ENCODE results near the gene UGT1A1. TPM values are rescaled to one million over a fixed set of nuclear protein-coding genes. Genes with fewer than 3 reads are reported as not detected.

UGT1A1 gene
- total and polyA plus RNA-seq, 2 of the 13 experiments (the other 11 are each of a cell fraction or from before 2014, with no cell fraction given) = 0.69 to 0.75 TPM

DNA sequence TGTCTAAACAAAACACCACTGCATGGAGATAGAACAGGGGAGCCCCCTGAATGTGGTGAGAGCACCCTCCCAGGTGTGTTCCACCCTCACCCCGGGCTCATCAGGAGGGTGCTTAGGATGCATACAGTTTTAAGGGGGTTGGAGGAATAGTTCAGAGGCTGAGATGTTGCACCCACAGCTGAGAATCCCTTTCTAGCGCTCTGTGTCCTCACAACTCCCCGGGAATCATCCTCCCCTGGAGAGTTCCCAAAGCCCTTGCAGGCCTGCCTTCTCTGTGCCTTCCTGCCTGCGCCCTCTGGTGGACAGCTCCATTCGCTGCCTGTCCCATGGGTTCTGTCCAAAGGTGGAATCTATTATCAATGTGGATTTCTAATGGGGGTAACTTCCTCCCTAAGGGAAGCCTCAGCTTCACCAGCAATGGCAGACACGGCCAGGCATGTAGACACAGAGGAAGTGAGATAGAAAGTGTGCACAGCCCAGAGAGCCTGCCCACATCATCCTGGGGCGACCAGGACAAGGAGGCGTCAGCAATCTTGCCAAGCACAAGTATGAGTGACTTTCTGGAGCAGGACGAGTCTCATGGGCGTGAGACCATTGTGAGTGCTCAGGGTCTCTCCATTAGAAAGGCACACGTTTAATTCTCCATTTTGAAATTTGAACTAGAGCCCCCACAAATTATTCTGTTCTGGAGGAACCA lies 48.6 kb upstream of the UGT1A1 start (continued):
- TF ChIP-seq ZNF782 (CRISPR knock-in tag; IDR thresholded peaks at IDR 0.05; ENCODE audit: borderline replicate concordance) (no peak), HNF4A (CRISPR knock-in tag; IDR thresholded peaks at IDR 0.05) (peak; percentile 34; the same call in 1 of the 2 replicates), PITX1 (CRISPR knock-in tag; IDR thresholded peaks at IDR 0.05) (0 out of 2 replicates have a peak, but pooled peaks have one; percentile 16), ZNF263 (CRISPR knock-in tag; IDR thresholded peaks at IDR 0.05) (peak; percentile 77), HNF4G (IDR thresholded peaks at IDR 0.05; ENCODE audit: borderline replicate concordance, low read depth, low read length) (0 out of 2 replicates have a peak, but pooled peaks have one; percentile 41), HNF4G (CRISPR knock-in tag; IDR thresholded peaks at IDR 0.05; ENCODE audit: borderline replicate concordance, low read depth) (no peak), ZNF274 (CRISPR knock-in tag; IDR thresholded peaks at IDR 0.05) (peak; percentile 45; the same call in 1 of the 2 replicates), RXRA (CRISPR knock-in tag; IDR thresholded peaks at IDR 0.05) (peak; percentile 45; the same call in 1 of the 2 replicates)
- TF ChIP-seq, protein P1, sequence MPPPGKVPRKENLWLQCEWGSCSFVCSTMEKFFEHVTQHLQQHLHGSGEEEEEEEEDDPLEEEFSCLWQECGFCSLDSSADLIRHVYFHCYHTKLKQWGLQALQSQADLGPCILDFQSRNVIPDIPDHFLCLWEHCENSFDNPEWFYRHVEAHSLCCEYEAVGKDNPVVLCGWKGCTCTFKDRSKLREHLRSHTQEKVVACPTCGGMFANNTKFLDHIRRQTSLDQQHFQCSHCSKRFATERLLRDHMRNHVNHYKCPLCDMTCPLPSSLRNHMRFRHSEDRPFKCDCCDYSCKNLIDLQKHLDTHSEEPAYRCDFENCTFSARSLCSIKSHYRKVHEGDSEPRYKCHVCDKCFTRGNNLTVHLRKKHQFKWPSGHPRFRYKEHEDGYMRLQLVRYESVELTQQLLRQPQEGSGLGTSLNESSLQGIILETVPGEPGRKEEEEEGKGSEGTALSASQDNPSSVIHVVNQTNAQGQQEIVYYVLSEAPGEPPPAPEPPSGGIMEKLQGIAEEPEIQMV (CRISPR knock-in tag; IDR thresholded peaks at IDR 0.05; ENCODE audit: low read depth) = no peak
- TF ChIP-seq, protein P2, sequence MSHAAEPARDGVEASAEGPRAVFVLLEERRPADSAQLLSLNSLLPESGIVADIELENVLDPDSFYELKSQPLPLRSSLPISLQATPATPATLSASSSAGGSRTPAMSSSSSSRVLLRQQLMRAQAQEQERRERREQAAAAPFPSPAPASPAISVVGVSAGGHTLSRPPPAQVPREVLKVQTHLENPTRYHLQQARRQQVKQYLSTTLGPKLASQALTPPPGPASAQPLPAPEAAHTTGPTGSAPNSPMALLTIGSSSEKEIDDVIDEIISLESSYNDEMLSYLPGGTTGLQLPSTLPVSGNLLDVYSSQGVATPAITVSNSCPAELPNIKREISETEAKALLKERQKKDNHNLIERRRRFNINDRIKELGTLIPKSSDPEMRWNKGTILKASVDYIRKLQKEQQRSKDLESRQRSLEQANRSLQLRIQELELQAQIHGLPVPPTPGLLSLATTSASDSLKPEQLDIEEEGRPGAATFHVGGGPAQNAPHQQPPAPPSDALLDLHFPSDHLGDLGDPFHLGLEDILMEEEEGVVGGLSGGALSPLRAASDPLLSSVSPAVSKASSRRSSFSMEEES (CRISPR knock-in tag; IDR thresholded peaks at IDR 0.05) = no peak
- TF ChIP-seq, protein P3, sequence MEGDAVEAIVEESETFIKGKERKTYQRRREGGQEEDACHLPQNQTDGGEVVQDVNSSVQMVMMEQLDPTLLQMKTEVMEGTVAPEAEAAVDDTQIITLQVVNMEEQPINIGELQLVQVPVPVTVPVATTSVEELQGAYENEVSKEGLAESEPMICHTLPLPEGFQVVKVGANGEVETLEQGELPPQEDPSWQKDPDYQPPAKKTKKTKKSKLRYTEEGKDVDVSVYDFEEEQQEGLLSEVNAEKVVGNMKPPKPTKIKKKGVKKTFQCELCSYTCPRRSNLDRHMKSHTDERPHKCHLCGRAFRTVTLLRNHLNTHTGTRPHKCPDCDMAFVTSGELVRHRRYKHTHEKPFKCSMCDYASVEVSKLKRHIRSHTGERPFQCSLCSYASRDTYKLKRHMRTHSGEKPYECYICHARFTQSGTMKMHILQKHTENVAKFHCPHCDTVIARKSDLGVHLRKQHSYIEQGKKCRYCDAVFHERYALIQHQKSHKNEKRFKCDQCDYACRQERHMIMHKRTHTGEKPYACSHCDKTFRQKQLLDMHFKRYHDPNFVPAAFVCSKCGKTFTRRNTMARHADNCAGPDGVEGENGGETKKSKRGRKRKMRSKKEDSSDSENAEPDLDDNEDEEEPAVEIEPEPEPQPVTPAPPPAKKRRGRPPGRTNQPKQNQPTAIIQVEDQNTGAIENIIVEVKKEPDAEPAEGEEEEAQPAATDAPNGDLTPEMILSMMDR (CRISPR knock-in tag; IDR thresholded peaks at IDR 0.05) = peak; percentile 94
